HL-60 (cell line): Measurements from ENCODE around the gene ANKRD28.

ENCODE experiments used
- DNase-seq, 2 experiments: peaks; one replicate each; pipeline ENCODE4 v3.0.0-alpha.2; 2010 to 2020; ENCODE audit warnings: low read depth in 1 of 2, low spot score in 1 of 2
- H3K27ac ChIP-seq: fragments of 250-450 bp; sonication (Bioruptor Pico); replicated peaks from 2 replicates; pipeline ENCODE4 v1.5.1; 2020; ENCODE audit warnings: mild to moderate bottlenecking, moderate library complexity
- H3K27me3 ChIP-seq: fragments of 250-450 bp; sonication (Bioruptor Pico); 2 replicates; pipeline ENCODE4 v1.5.1; 2021; ENCODE audit warnings: mild to moderate bottlenecking, moderate library complexity; ENCODE audit not compliant: insufficient read depth, poor library complexity, severe bottlenecking
- H3K4me3 ChIP-seq: replicated peaks from 2 replicates; pipeline ENCODE4 v1.5.1; 2011; ENCODE audit warnings: mild to moderate bottlenecking, control low read depth, low read length; ENCODE audit not compliant: insufficient read depth
- GABPA ChIP-seq: IDR thresholded peaks from 2 replicates; pipeline ENCODE4 v1.6.1; 2012; ENCODE audit warnings: low read depth
- POLR2AphosphoS5 ChIP-seq: IDR thresholded peaks from 2 replicates; pipeline ENCODE4 v1.6.1; 2012; ENCODE audit warnings: low read depth
- SPI1 ChIP-seq: IDR thresholded peaks from 2 replicates; pipeline ENCODE4 v1.6.1; 2012; ENCODE audit warnings: low read depth, mild to moderate bottlenecking, borderline replicate concordance
- TF ChIP-seq, protein P1 (sequence below): IDR thresholded peaks from one replicate; pipeline ENCODE4 v1.5.1; 2011; ENCODE audit warnings: low read length, control low read depth, inconsistent platforms; ENCODE audit not compliant: insufficient read depth
- TF ChIP-seq, protein P2 (sequence below): IDR thresholded peaks from 2 replicates; pipeline ENCODE4 v1.6.1; 2012; ENCODE audit warnings: low read depth; ENCODE audit not compliant: insufficient replicate concordance

Gene ANKRD28

DNA sequence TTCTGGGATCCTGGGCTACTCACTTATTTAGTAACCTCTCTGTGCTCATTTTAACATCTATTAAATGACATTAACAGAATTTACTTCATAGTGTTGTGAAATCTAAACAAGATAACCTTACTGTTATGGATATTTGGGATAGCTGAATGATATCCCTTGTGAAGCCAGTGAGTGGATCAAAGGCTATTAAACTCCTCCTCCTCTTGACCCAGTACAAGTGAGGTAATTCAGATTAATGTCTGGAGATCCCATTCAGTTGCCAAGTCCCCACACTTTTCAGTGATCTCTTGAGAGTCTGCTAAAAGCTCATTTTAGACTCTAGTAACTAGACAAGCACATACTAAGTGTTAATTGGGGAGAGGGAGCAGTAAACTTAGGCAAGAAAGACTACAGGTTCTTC, 2.5 kb upstream of the ANKRD28 start:
- Histone ChIP-seq H3K27me3 (no peaks in the 10 kb centered on the region), H3K4me3 (no peak overlapping the region), H3K27ac (peak overlapping the region; percentile 94)
- TF ChIP-seq, protein P1, sequence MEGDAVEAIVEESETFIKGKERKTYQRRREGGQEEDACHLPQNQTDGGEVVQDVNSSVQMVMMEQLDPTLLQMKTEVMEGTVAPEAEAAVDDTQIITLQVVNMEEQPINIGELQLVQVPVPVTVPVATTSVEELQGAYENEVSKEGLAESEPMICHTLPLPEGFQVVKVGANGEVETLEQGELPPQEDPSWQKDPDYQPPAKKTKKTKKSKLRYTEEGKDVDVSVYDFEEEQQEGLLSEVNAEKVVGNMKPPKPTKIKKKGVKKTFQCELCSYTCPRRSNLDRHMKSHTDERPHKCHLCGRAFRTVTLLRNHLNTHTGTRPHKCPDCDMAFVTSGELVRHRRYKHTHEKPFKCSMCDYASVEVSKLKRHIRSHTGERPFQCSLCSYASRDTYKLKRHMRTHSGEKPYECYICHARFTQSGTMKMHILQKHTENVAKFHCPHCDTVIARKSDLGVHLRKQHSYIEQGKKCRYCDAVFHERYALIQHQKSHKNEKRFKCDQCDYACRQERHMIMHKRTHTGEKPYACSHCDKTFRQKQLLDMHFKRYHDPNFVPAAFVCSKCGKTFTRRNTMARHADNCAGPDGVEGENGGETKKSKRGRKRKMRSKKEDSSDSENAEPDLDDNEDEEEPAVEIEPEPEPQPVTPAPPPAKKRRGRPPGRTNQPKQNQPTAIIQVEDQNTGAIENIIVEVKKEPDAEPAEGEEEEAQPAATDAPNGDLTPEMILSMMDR, result no peak
- TF ChIP-seq POLR2AphosphoS5 (no peak), SPI1 (no peak), GABPA (no peak)
- TF ChIP-seq, protein P2, sequence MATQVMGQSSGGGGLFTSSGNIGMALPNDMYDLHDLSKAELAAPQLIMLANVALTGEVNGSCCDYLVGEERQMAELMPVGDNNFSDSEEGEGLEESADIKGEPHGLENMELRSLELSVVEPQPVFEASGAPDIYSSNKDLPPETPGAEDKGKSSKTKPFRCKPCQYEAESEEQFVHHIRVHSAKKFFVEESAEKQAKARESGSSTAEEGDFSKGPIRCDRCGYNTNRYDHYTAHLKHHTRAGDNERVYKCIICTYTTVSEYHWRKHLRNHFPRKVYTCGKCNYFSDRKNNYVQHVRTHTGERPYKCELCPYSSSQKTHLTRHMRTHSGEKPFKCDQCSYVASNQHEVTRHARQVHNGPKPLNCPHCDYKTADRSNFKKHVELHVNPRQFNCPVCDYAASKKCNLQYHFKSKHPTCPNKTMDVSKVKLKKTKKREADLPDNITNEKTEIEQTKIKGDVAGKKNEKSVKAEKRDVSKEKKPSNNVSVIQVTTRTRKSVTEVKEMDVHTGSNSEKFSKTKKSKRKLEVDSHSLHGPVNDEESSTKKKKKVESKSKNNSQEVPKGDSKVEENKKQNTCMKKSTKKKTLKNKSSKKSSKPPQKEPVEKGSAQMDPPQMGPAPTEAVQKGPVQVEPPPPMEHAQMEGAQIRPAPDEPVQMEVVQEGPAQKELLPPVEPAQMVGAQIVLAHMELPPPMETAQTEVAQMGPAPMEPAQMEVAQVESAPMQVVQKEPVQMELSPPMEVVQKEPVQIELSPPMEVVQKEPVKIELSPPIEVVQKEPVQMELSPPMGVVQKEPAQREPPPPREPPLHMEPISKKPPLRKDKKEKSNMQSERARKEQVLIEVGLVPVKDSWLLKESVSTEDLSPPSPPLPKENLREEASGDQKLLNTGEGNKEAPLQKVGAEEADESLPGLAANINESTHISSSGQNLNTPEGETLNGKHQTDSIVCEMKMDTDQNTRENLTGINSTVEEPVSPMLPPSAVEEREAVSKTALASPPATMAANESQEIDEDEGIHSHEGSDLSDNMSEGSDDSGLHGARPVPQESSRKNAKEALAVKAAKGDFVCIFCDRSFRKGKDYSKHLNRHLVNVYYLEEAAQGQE, result no peak
- DNase-seq, result no peak

DNA sequence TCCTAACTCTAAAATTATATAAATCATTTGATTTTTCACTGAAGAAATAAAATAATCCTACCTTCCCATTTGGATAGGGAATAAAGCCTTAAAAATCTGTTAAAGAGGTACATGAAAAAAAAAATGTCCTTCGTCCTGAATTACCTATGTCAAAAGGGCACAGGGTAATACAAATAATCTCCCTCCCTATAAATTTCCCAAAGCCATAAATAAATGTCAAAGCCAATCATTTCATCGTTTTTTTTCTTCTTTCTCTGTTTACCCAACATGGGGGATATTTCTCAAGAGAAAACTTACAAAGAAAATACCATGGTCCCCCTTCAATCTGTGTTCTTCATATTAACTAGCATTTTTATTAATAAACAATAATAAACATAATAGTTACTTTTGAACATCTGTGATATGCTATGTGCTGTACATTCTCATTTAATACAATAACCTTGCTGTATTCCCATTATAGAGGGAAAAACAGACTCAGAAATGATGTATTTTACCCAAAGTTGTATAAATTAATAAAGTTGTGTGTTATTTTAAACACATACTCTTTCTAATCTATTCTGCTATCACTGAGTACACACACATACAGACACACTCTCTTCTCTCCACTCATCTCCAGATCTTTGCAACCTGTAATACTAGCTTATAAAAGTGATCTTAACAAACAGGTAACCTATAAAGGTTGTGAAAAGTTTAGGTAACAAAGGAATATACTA, 910 bp upstream of the ANKRD28 start:
- no peaks in the 10 kb centered on the region for H3K27me3 ChIP-seq
- peak overlapping the region; percentile 94 for H3K27ac ChIP-seq
- no peak for DNase-seq
- H3K4me3 ChIP-seq, result no peak overlapping the region
- TF ChIP-seq, protein P2, result no peak
- no peak for TF ChIP-seq GABPA
- TF ChIP-seq, protein P1, result no peak

DNA sequence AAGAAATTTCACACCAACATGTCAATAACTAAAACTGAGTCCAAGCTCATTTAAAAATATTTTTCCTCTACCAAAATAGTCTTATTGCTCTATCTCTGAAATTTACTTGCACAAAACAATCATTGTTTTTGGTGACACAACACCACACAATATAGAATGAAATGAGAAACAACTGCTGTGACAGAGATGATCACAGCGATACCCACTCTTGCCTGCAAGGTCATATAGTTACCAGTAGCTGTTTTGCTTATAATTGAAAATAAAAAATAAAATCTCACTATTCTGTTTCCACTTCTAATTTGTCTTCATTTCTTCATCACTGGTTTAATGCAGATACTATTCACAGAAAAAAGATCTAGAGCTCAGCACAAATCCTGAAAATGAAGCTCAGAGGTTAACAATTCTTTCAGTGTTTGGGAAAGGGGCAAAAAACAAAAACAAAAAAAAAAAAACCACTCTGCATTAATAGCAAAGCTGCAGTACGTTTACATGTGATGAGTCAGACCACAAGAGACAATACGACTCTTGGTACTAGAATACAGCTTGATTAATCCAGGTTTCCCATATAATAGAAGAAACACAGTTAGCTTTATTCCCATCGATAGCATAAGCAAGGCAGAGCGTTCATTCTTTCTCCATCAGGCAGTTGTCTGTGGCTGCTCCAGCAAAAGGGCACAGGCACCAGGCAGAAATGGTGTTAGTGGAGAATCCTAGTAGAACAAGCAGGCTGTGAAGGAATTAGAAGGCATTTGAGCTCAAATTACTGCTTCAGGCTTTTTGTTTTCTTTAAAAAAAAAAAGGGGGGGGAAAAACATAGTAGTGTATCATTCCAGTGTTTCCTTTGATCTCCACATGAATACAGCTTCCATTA, 773 bp downstream of the ANKRD28 start:
- TF ChIP-seq, protein P1, result no peak
- no peak for TF ChIP-seq GABPA
- TF ChIP-seq, protein P2, result no peak
- no peak; the same call in 1 of the 2 replicates for TF ChIP-seq POLR2AphosphoS5
- no peak for TF ChIP-seq SPI1
- no peak for DNase-seq
- Histone ChIP-seq H3K4me3 (peak overlapping the region; percentile 37), H3K27me3 (no peaks in the 10 kb centered on the region), H3K27ac (peak overlapping the region; percentile 94)
